Activated B cell treated with CpG ODN at 0.5 μM for 24 hours (primary cell): Measurements from ENCODE around the gene CALN1. TPM values are rescaled to one million over a fixed set of nuclear protein-coding genes. Genes with fewer than 3 reads are reported as not detected.

Experiments
- ATAC-seq: fragments of 200-7000 bp; cut with Tn5 transposase; one replicate; pipeline ENCODE4 v1.10.0; 2021; ENCODE audit warnings: low read depth, mild to moderate bottlenecking, moderate library complexity
- CTCF ChIA-PET: fragments of 350-600 bp; sonication (Branson Sonifier 250); formaldehyde crosslinking; loops from one replicate; lab custom pipeline; 2021; ENCODE audit warnings: antibody characterized with exemption; lab: Charles Lee
- POLR2A ChIA-PET: fragments of 350-600 bp; sonication (Branson Sonifier 250); formaldehyde crosslinking; loops from one replicate; lab custom pipeline; 2021; ENCODE audit warnings: antibody characterized with exemption; lab: Charles Lee
- DNase-seq: peaks from one replicate; pipeline ENCODE4 v3.0.0; 2022
- H3K27ac Mint-ChIP-seq: one replicate; pipeline ENCODE4 v1.8.0; 2020; ENCODE audit warnings: mixed read lengths
- H3K27me3 Mint-ChIP-seq: one replicate; pipeline ENCODE4 v1.8.0; 2021; ENCODE audit warnings: mixed read lengths
- H3K36me3 Mint-ChIP-seq: one replicate; pipeline ENCODE4 v1.8.0; 2021; ENCODE audit warnings: low read depth, mixed read lengths
- H3K4me1 Mint-ChIP-seq: one replicate; pipeline ENCODE4 v1.8.0; 2021; ENCODE audit warnings: mixed read lengths
- H3K4me3 Mint-ChIP-seq: one replicate; pipeline ENCODE4 v1.8.0; 2020; ENCODE audit warnings: mild to moderate bottlenecking, mixed read lengths
- H3K9me3 Mint-ChIP-seq: one replicate; pipeline ENCODE4 v1.8.0; 2020; ENCODE audit warnings: mixed read lengths
- CTCF ChIP-seq: fragments of 200-600 bp; IDR thresholded peaks from one replicate; pipeline ENCODE4 v1.8.0; 2022; ENCODE audit warnings: antibody characterized with exemption, mild to moderate bottlenecking
- intact Hi-C: fragments of 100-400 bp; cut with micrococcal nuclease; formaldehyde crosslinking; loops from one replicate; pipeline ENCODE4 v1.15.1; 2024
- total RNA-seq: library from RNA; stranded (reverse); gene quantifications from 2 replicates; pipeline ENCODE4 v1.2.3, GENCODE V29; 2022

Gene CALN1
- total RNA-seq, 1 donor from 2014 or later: not detected

- DNase-seq (no peak), ATAC-seq (no peak)
- Mint-ChIP-seq H3K27me3 (no peaks in the 10 kb centered on the region), H3K27ac (no peak overlapping the region), H3K4me3 (no peak overlapping the region), H3K4me1 (no peaks in the 10 kb centered on the region), H3K9me3 (peaks cover 2% of the 10 kb centered on the region), H3K36me3 (no peaks in the 10 kb centered on the region)
- CTCF ChIA-PET: no interaction called here
- intact Hi-C loops: no loop called here
- TF ChIP-seq CTCF: no peak
- POLR2A ChIA-PET: no interaction called here
Observed at GRCh38 chr7:72030994-72031667, 381.0 kb downstream of the CALN1 start.

GRCh38 chr7:72028267-72028666 is 383.9 kb downstream of the CALN1 start:
- DNase-seq: no peak
- ChIA-PET CTCF (no interaction called here), POLR2A (no interaction called here)
- intact Hi-C loops: no loop called here
- ATAC-seq: no peak
- no peak overlapping the region for H3K4me3 Mint-ChIP-seq
- no peak overlapping the region for H3K27ac Mint-ChIP-seq
- no peaks in the 10 kb centered on the region for H3K9me3 Mint-ChIP-seq
- H3K27me3 Mint-ChIP-seq: no peaks in the 10 kb centered on the region
- no peaks in the 10 kb centered on the region for H3K36me3 Mint-ChIP-seq
- no peaks in the 10 kb centered on the region for H3K4me1 Mint-ChIP-seq
- no peak for TF ChIP-seq CTCF

GRCh38 chr7:72025381-72025960 is 386.7 kb downstream of the CALN1 start:
- intact Hi-C loops: no loop called here
- H3K27me3 Mint-ChIP-seq: no peaks in the 10 kb centered on the region
- POLR2A ChIA-PET: no interaction called here
- no peak for TF ChIP-seq CTCF
- H3K4me1 Mint-ChIP-seq: no peaks in the 10 kb centered on the region
- no peak for ATAC-seq
- H3K27ac Mint-ChIP-seq: no peak overlapping the region
- CTCF ChIA-PET: no interaction called here
- H3K9me3 Mint-ChIP-seq: no peaks in the 10 kb centered on the region
- H3K36me3 Mint-ChIP-seq: no peaks in the 10 kb centered on the region
- H3K4me3 Mint-ChIP-seq: no peak overlapping the region
- no peak for DNase-seq

- intact Hi-C loops: no loop called here
- Mint-ChIP-seq H3K9me3 (no peaks in the 10 kb centered on the region), H3K27ac (no peak overlapping the region), H3K27me3 (no peaks in the 10 kb centered on the region), H3K4me1 (no peaks in the 10 kb centered on the region), H3K36me3 (no peaks in the 10 kb centered on the region), H3K4me3 (no peak overlapping the region)
- CTCF ChIA-PET: no interaction called here
- no peak for ATAC-seq
- TF ChIP-seq CTCF: no peak
- no peak for DNase-seq
- POLR2A ChIA-PET: no interaction called here
Observed at GRCh38 chr7:72023926-72024325, 388.2 kb downstream of the CALN1 start.

GRCh38 chr7:72021716-72022115 is 390.4 kb downstream of the CALN1 start:
- Mint-ChIP-seq H3K27me3 (no peaks in the 10 kb centered on the region), H3K4me1 (no peaks in the 10 kb centered on the region), H3K9me3 (no peaks in the 10 kb centered on the region), H3K27ac (no peak overlapping the region), H3K4me3 (no peak overlapping the region), H3K36me3 (no peaks in the 10 kb centered on the region)
- intact Hi-C loops: no loop called here
- ATAC-seq (no peak), DNase-seq (no peak)
- ChIA-PET CTCF (no interaction called here), POLR2A (no interaction called here)
- no peak for TF ChIP-seq CTCF
